HG03439 (cell line): Measurements from ENCODE around the gene CSNK2A2.

Source experiments
- ATAC-seq: cut with Tn5 transposase; IDR thresholded peaks from one replicate; pipeline ENCODE4 v1.9.1; 2021; ENCODE audit warnings: mild to moderate bottlenecking, moderate library complexity; ENCODE audit not compliant: unreplicated experiment

CSNK2A2 gene

GRCh38 chr16:58114827-58115825 is 82.8 kb downstream of the CSNK2A2 start:
- no peak for ATAC-seq

GRCh38 chr16:58111302-58111627 is 86.6 kb downstream of the CSNK2A2 start:
- ATAC-seq = no peak

- no peak for ATAC-seq
Measured at GRCh38 chr16:58110571-58111301, 87.2 kb downstream of the CSNK2A2 start.

GRCh38 chr16:58109881-58110280 is 88.0 kb downstream of the CSNK2A2 start:
- no peak for ATAC-seq

- ATAC-seq = no peak
Measured at GRCh38 chr16:58109330-58109729, 88.6 kb downstream of the CSNK2A2 start.
